WTC11 (cell line): ENCODE data around the gene C1QTNF12. TPM values are rescaled to one million over a fixed set of nuclear protein-coding genes. Genes with fewer than 3 reads are reported as not detected.

Source experiments
- ATAC-seq: fragments of 200-7000 bp; cut with Tn5 transposase; 2 replicates; pipeline ENCODE4 v1.10.0; 2021; ENCODE audit warnings: mild to moderate bottlenecking, moderate library complexity
- CTCF ChIA-PET: fragments of 300-600 bp; sonication (Branson Sonifier 250); formaldehyde crosslinking; loops from one replicate; lab custom pipeline; 2021; ENCODE audit warnings: antibody characterized with exemption; lab: Charles Lee
- POLR2A ChIA-PET: fragments of 350-600 bp; sonication (Branson Sonifier 250); formaldehyde crosslinking; loops from one replicate; lab custom pipeline; 2021; ENCODE audit warnings: antibody characterized with exemption; lab: Charles Lee
- DNase-seq: peaks from one replicate; pipeline ENCODE4 v3.0.0; 2021; ENCODE audit warnings: low spot score
- H3K27ac Mint-ChIP-seq: 2 replicates; pipeline ENCODE4 v1.8.0; 2021; ENCODE audit warnings: mixed read lengths
- H3K27me3 Mint-ChIP-seq: 2 replicates; pipeline ENCODE4 v1.8.0; 2021; ENCODE audit warnings: low read depth, mild to moderate bottlenecking, moderate library complexity, mixed read lengths
- H3K36me3 Mint-ChIP-seq: 2 replicates; pipeline ENCODE4 v1.8.0; 2021; ENCODE audit warnings: mixed read lengths
- H3K4me1 Mint-ChIP-seq: 2 replicates; pipeline ENCODE4 v1.8.0; 2022; ENCODE audit warnings: mixed read lengths
- H3K4me3 Mint-ChIP-seq: 2 replicates; pipeline ENCODE4 v1.8.0; 2021; ENCODE audit warnings: mild to moderate bottlenecking, moderate library complexity, mixed read lengths
- H3K9me3 Mint-ChIP-seq: 2 replicates; pipeline ENCODE4 v1.8.0; 2021; ENCODE audit warnings: mixed read lengths
- ATF1 ChIP-seq: sonication (generic); formaldehyde crosslinking; IDR thresholded peaks from 2 replicates; pipeline ENCODE4 v1.8.1; 2023; ENCODE audit warnings: mild to moderate bottlenecking, moderate library complexity, missing genetic modification reagents
- ATF2 ChIP-seq: sonication (generic); formaldehyde crosslinking; IDR thresholded peaks from 2 replicates; pipeline ENCODE4 v1.8.1; 2022; ENCODE audit warnings: low read depth, missing genetic modification reagents, borderline replicate concordance
- ETV6 ChIP-seq: sonication (generic); formaldehyde crosslinking; IDR thresholded peaks from 2 replicates; pipeline ENCODE4 v1.8.1; 2022; ENCODE audit warnings: mild to moderate bottlenecking, missing genetic modification reagents
- FOXK1 ChIP-seq: sonication (generic); formaldehyde crosslinking; IDR thresholded peaks from 2 replicates; pipeline ENCODE4 v1.8.0; 2022; ENCODE audit warnings: mild to moderate bottlenecking, moderate library complexity, missing genetic modification reagents
- GABPB1 ChIP-seq: sonication (generic); formaldehyde crosslinking; IDR thresholded peaks from 2 replicates; pipeline ENCODE4 v1.8.1; 2023; ENCODE audit warnings: mild to moderate bottlenecking, missing genetic modification reagents
- JUN ChIP-seq: sonication (generic); formaldehyde crosslinking; IDR thresholded peaks from 2 replicates; pipeline ENCODE4 v1.8.0; 2023; ENCODE audit warnings: mild to moderate bottlenecking, missing genetic modification reagents
- NFATC4 ChIP-seq: fragments of 250-450 bp; sonication (Bioruptor Pico); IDR thresholded peaks from 2 replicates; pipeline ENCODE4 v1.9.0; 2021; ENCODE audit warnings: mild to moderate bottlenecking
- NFYB ChIP-seq: sonication (generic); formaldehyde crosslinking; conservative IDR thresholded peaks from 2 replicates; pipeline ENCODE4 v1.8.0; 2022; ENCODE audit warnings: low read depth, missing genetic modification reagents
- NR1H2 ChIP-seq: sonication (generic); formaldehyde crosslinking; IDR thresholded peaks from 2 replicates; pipeline ENCODE4 v1.9.0; 2021; ENCODE audit warnings: mild to moderate bottlenecking, moderate library complexity, missing genetic modification reagents
- SOX15 ChIP-seq: fragments of 250-450 bp; sonication (Bioruptor Pico); IDR thresholded peaks from 2 replicates; pipeline ENCODE4 v1.9.0; 2021; ENCODE audit warnings: mild to moderate bottlenecking
- ZMAT4 ChIP-seq: fragments of 250-450 bp; sonication (Bioruptor Pico); IDR thresholded peaks from 2 replicates; pipeline ENCODE4 v1.9.0; 2021; ENCODE audit warnings: mild to moderate bottlenecking
- ZNF121 ChIP-seq: sonication (generic); formaldehyde crosslinking; IDR thresholded peaks from 2 replicates; pipeline ENCODE4 v1.8.0; 2023; ENCODE audit warnings: missing genetic modification reagents
- ZNF263 ChIP-seq: sonication (generic); formaldehyde crosslinking; IDR thresholded peaks from 2 replicates; pipeline ENCODE4 v1.8.1; 2022; ENCODE audit warnings: low read depth, mild to moderate bottlenecking, moderate library complexity, missing genetic modification reagents
- total RNA-seq: library from RNA; stranded (reverse); gene quantifications from 3 replicates; pipeline ENCODE4 v1.2.3, GENCODE V29; 2021
- TF ChIP-seq, protein P1 (sequence below): sonication (generic); formaldehyde crosslinking; IDR thresholded peaks from 2 replicates; pipeline ENCODE4 v1.8.0; 2022; ENCODE audit warnings: mild to moderate bottlenecking, missing genetic modification reagents
- TF ChIP-seq, protein P2 (sequence below): sonication (generic); formaldehyde crosslinking; conservative IDR thresholded peaks from 2 replicates; pipeline ENCODE4 v1.8.1; 2022; ENCODE audit warnings: mild to moderate bottlenecking, missing genetic modification reagents
- TF ChIP-seq, protein P3 (sequence below): sonication (generic); formaldehyde crosslinking; conservative IDR thresholded peaks from 2 replicates; pipeline ENCODE4 v1.8.1; 2023; ENCODE audit warnings: mild to moderate bottlenecking, low read depth, missing genetic modification reagents, moderate library complexity
- TF ChIP-seq, protein P4 (sequence below): fragments of 250-450 bp; sonication (Bioruptor Pico); IDR thresholded peaks from 2 replicates; pipeline ENCODE4 v1.9.0; 2021; ENCODE audit warnings: mild to moderate bottlenecking, borderline replicate concordance
- TF ChIP-seq, protein P5 (sequence below): fragments of 200-600 bp; IDR thresholded peaks from 2 replicates; pipeline ENCODE4 v1.8.0; 2022; ENCODE audit warnings: antibody characterized with exemption

Gene C1QTNF12
- total RNA-seq, 1 experiment from 2014 or later, result 10.3 TPM

DNA sequence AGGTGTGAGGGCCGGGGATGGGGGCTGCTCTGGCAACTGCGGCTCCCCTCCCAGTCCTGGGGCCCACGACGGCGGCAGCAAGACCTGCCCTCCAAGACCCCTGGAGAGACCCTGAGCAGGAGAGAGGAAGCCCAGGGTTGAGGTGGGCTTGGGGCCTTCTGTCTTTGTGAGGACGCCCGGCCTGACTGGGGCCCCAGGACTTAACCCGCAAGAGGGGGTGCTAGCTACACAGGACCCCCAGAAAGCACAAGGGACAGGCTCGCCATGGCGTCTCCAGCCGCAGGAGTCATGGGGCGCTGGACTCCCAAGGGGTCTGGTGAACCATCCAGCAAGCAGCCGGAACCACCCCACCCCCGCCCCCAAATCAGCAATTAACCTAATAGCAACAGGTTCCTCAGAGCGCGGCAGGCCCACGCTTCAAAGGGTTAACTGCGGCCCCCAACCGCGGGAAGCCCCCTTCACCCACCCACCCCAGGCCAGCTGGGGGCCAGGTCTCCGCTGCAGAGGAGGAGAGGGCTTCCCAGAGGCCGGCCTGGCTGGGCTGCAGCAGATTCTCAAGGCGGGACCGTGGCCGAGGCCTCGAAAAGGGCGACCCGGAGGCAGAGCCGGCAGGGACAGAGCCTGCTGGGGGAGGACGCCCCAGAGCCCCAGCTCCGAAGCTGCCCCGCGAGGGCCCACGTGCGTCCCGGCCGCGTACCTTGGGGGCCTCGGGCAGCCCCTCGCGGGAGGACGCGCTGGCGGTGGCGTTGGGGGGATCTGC is 525 bp downstream of the C1QTNF12 start:
- ATAC-seq, result peak; percentile 6; the same call in 1 of the 2 replicates
- H3K9me3 Mint-ChIP-seq, result no peaks in the 10 kb centered on the region
- ChIA-PET CTCF (interaction anchor here (0.8 to 2.1 kb wide), 3 partner anchors 9 to 124 kb away, joined by 4 to 9 read pairs (median 6); no protein-coding TSS in a partner anchor), POLR2A (no interaction called here)
- peak; percentile 50 for DNase-seq
- TF ChIP-seq SOX15 (CRISPR knock-in tag) (no peak), ETV6 (CRISPR knock-in tag) (no peak), ZMAT4 (CRISPR knock-in tag) (no peak)
- TF ChIP-seq, protein P1, sequence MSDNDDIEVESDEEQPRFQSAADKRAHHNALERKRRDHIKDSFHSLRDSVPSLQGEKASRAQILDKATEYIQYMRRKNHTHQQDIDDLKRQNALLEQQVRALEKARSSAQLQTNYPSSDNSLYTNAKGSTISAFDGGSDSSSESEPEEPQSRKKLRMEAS (CRISPR knock-in tag), result 0 out of 2 replicates have a peak, but pooled peaks have one; percentile 49
- no peaks in the 10 kb centered on the region for H3K27me3 Mint-ChIP-seq
- H3K36me3 Mint-ChIP-seq, result peaks cover under 1% of the 10 kb centered on the region; the same call in 1 of the 2 replicates
- no peaks in the 10 kb centered on the region for H3K4me1 Mint-ChIP-seq
- no peak overlapping the region for H3K27ac Mint-ChIP-seq
- H3K4me3 Mint-ChIP-seq, result no peak overlapping the region

DNA sequence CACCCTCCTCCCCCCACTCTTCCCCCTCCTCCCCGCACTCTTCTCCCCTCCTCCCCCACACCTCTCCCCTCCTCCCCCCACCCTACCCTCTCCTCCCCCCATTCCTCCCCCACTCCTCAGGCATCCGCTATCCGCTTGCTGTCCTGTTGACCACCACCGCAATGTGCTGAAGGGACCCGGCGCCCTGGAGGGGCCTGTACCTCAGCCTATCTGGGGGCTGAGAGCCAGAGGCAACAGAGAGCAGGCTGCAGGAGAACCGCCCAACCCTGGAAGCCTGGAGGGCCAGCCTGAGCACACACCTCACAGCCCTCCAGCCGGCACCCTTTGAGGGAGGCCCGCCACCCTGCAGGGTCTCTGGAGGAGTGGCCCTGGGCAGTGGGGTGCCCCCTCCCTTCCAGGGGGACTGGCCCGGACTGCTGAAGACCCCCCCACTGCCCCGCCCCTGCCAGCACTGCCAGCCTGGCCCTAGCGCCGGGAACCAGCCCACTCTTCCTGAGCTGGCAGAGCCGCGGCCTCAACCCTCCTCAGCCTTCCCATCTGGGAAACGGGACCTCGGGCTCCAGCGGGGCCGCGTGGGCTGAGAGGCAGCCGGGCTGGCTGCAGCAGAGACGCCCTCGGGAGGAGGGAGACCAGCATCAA is 1.2 kb downstream of the C1QTNF12 start:
- Mint-ChIP-seq H3K4me3 (no peak overlapping the region), H3K27ac (no peak overlapping the region), H3K27me3 (no peaks in the 10 kb centered on the region), H3K36me3 (no peaks in the 10 kb centered on the region), H3K9me3 (no peaks in the 10 kb centered on the region), H3K4me1 (no peaks in the 10 kb centered on the region)
- ATAC-seq (no peak), DNase-seq (no peak)
- POLR2A ChIA-PET, result no interaction called here
- CTCF ChIA-PET, result interaction anchor here (2.1 kb wide), 1 partner anchor 47 kb away, joined by 9 read pairs; no protein-coding TSS in a partner anchor
- TF ChIP-seq JUN (CRISPR knock-in tag) (no peak), ZNF263 (0 out of 2 replicates have a peak, but pooled peaks have one; percentile 17), SOX15 (CRISPR knock-in tag) (no peak)

- CTCF ChIA-PET, result interaction anchor here (0.8 kb wide), 1 partner anchor 48 kb away, joined by 3 read pairs; no protein-coding TSS in a partner anchor
- H3K36me3 Mint-ChIP-seq, result no peaks in the 10 kb centered on the region
- TF ChIP-seq NFYB (no peak), GABPB1 (CRISPR knock-in tag) (no peak), FOXK1 (CRISPR knock-in tag) (no peak), NR1H2 (no peak), ZNF121 (CRISPR knock-in tag) (no peak), ATF2 (no peak), ATF1 (CRISPR knock-in tag) (no peak), NFATC4 (CRISPR knock-in tag) (no peak)
- TF ChIP-seq, protein P2, sequence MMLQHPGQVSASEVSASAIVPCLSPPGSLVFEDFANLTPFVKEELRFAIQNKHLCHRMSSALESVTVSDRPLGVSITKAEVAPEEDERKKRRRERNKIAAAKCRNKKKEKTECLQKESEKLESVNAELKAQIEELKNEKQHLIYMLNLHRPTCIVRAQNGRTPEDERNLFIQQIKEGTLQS (CRISPR knock-in tag), result no peak
- TF ChIP-seq, protein P3, sequence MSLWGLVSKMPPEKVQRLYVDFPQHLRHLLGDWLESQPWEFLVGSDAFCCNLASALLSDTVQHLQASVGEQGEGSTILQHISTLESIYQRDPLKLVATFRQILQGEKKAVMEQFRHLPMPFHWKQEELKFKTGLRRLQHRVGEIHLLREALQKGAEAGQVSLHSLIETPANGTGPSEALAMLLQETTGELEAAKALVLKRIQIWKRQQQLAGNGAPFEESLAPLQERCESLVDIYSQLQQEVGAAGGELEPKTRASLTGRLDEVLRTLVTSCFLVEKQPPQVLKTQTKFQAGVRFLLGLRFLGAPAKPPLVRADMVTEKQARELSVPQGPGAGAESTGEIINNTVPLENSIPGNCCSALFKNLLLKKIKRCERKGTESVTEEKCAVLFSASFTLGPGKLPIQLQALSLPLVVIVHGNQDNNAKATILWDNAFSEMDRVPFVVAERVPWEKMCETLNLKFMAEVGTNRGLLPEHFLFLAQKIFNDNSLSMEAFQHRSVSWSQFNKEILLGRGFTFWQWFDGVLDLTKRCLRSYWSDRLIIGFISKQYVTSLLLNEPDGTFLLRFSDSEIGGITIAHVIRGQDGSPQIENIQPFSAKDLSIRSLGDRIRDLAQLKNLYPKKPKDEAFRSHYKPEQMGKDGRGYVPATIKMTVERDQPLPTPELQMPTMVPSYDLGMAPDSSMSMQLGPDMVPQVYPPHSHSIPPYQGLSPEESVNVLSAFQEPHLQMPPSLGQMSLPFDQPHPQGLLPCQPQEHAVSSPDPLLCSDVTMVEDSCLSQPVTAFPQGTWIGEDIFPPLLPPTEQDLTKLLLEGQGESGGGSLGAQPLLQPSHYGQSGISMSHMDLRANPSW (CRISPR knock-in tag), result no peak
- TF ChIP-seq, protein P4, sequence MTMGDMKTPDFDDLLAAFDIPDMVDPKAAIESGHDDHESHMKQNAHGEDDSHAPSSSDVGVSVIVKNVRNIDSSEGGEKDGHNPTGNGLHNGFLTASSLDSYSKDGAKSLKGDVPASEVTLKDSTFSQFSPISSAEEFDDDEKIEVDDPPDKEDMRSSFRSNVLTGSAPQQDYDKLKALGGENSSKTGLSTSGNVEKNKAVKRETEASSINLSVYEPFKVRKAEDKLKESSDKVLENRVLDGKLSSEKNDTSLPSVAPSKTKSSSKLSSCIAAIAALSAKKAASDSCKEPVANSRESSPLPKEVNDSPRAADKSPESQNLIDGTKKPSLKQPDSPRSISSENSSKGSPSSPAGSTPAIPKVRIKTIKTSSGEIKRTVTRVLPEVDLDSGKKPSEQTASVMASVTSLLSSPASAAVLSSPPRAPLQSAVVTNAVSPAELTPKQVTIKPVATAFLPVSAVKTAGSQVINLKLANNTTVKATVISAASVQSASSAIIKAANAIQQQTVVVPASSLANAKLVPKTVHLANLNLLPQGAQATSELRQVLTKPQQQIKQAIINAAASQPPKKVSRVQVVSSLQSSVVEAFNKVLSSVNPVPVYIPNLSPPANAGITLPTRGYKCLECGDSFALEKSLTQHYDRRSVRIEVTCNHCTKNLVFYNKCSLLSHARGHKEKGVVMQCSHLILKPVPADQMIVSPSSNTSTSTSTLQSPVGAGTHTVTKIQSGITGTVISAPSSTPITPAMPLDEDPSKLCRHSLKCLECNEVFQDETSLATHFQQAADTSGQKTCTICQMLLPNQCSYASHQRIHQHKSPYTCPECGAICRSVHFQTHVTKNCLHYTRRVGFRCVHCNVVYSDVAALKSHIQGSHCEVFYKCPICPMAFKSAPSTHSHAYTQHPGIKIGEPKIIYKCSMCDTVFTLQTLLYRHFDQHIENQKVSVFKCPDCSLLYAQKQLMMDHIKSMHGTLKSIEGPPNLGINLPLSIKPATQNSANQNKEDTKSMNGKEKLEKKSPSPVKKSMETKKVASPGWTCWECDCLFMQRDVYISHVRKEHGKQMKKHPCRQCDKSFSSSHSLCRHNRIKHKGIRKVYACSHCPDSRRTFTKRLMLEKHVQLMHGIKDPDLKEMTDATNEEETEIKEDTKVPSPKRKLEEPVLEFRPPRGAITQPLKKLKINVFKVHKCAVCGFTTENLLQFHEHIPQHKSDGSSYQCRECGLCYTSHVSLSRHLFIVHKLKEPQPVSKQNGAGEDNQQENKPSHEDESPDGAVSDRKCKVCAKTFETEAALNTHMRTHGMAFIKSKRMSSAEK (CRISPR knock-in tag), result no peak
- TF ChIP-seq, protein P5, sequence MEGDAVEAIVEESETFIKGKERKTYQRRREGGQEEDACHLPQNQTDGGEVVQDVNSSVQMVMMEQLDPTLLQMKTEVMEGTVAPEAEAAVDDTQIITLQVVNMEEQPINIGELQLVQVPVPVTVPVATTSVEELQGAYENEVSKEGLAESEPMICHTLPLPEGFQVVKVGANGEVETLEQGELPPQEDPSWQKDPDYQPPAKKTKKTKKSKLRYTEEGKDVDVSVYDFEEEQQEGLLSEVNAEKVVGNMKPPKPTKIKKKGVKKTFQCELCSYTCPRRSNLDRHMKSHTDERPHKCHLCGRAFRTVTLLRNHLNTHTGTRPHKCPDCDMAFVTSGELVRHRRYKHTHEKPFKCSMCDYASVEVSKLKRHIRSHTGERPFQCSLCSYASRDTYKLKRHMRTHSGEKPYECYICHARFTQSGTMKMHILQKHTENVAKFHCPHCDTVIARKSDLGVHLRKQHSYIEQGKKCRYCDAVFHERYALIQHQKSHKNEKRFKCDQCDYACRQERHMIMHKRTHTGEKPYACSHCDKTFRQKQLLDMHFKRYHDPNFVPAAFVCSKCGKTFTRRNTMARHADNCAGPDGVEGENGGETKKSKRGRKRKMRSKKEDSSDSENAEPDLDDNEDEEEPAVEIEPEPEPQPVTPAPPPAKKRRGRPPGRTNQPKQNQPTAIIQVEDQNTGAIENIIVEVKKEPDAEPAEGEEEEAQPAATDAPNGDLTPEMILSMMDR, result no peak
Observed at GRCh38 chr1:1244192-1244811, 2.2 kb downstream of the C1QTNF12 start.

More at GRCh38 chr1:1244192-1244811, 2.2 kb downstream of the C1QTNF12 start:
- no peak for DNase-seq
- POLR2A ChIA-PET, result no interaction called here
- Mint-ChIP-seq H3K27ac (no peak overlapping the region), H3K9me3 (no peaks in the 10 kb centered on the region), H3K4me1 (no peaks in the 10 kb centered on the region), H3K27me3 (no peaks in the 10 kb centered on the region), H3K4me3 (no peak overlapping the region)
- ATAC-seq, result no peak
